GM18502 (cell line): ENCODE results near the gene LRRC23.

Experiments used
- ATAC-seq: cut with Tn5 transposase; IDR thresholded peaks from one replicate; pipeline ENCODE4 v1.9.1; 2021; ENCODE audit warnings: mild to moderate bottlenecking; ENCODE audit not compliant: unreplicated experiment, poor library complexity

The LRRC23 gene

DNA sequence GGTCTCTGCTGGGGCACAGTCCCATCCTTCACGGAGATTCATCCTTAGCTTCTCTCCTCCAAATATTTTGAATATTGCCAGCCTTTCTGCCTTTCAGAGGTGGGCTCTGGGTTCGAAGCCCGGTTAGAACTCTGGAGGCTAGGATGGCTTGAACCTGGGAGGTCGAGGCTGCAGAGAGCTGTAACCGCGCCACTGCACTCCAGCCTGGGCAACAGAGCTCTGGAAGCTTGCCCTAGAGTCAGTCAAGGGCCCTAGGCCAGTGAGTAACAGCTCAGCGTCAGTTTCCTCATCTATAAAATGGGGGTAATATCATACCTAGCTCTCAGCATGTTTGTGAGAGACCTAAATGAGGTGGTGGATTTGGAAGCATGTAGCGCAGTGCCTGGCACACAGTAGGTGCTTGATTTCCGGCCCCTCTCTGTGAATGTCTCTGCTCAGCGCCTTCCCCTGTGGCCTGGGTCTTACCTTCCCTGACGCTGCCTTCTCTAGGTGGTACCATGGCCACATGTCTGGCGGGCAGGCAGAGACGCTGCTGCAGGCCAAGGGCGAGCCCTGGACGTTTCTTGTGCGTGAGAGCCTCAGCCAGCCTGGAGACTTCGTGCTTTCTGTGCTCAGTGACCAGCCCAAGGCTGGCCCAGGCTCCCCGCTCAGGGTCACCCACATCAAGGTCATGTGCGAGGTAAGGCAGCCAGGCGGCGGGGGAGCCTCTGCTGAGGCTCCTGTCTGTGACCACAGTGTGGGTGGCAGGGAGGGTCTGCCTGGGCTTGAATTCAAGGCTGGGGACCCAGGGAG is 49.9 kb downstream of the LRRC23 start:
- no peak for ATAC-seq

DNA sequence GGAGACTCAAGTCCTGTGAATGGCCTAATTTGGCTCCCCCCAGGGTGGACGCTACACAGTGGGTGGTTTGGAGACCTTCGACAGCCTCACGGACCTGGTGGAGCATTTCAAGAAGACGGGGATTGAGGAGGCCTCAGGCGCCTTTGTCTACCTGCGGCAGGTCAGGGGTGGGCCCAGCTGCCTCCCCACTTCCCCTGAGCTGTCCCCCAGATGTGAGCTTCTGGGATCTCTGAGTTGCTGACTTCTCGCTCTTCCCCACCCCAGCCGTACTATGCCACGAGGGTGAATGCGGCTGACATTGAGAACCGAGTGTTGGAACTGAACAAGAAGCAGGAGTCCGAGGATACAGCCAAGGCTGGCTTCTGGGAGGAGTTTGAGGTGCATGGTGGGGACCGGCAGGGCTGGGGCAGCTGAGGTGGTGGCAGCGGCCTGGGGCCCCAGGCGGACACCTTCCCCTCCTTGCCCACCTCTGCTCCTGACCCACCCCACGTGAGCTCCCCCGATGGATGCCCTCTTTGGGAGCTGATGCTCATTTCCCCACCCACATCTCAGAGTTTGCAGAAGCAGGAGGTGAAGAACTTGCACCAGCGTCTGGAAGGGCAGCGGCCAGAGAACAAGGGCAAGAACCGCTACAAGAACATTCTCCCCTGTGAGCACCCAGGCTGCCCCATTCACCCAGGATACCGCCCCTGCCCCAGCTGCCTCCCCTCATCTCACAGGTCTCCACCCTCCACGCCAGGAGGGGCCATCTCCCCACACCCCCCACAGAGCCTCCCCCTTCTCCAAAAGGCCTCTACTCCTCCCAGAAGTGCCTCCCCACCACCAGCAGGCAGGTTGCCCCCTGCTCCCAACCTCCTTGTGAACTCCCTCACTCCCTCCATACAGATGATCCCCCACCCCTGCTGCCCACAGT is 50.7 kb downstream of the LRRC23 start:
- no peak for ATAC-seq

DNA sequence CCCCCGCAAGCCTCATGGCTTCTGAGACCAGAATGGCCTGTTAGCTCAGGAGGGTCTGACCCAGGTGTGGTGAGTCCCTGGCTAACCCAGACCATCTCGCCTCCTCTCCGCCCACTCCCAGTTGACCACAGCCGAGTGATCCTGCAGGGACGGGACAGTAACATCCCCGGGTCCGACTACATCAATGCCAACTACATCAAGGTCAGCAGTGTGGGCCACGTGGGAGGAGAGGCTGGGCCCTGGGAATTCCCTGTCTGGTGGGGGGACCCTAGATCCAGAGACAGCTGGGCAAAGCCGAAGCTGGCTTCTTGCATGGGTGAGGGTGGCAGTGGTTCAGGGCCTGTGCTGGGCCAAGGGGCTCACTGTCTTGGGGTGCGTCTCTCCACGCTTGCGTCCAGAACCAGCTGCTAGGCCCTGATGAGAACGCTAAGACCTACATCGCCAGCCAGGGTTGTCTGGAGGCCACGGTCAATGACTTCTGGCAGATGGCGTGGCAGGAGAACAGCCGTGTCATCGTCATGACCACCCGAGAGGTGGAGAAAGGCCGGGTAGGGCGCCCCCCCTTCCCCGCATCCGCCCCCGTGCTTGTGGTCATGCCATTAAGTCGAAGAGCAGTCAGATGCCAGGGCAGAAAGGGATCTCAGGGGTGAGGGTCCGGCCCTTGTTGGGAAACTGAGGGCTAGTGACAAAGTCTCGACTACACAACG is 51.6 kb downstream of the LRRC23 start:
- no peak for ATAC-seq

DNA sequence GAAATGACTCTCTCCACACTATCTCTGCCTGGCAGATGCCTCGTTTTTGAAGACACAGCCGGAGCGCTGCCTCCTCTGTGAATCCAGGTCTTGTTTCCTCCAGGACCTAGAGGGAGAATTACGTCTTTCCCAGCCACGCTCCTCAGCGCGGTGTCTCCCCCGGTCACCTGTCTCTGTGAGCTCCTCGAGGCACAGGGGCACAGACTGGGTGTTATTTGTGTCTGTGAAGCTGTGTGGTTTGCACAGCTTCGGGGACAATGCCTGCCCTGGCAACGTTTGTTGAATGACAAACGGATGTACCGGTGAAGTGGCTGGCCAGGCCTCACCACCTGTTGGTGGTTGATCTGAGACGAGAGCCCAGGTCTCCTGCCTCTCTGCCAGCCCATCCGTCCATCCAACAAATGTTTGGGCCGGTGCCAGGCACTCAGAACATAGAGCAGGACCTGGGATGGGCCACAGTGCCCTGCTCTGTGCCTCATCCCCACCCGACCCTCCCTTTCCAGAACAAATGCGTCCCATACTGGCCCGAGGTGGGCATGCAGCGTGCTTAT is 52.6 kb downstream of the LRRC23 start:
- no peak for ATAC-seq

DNA sequence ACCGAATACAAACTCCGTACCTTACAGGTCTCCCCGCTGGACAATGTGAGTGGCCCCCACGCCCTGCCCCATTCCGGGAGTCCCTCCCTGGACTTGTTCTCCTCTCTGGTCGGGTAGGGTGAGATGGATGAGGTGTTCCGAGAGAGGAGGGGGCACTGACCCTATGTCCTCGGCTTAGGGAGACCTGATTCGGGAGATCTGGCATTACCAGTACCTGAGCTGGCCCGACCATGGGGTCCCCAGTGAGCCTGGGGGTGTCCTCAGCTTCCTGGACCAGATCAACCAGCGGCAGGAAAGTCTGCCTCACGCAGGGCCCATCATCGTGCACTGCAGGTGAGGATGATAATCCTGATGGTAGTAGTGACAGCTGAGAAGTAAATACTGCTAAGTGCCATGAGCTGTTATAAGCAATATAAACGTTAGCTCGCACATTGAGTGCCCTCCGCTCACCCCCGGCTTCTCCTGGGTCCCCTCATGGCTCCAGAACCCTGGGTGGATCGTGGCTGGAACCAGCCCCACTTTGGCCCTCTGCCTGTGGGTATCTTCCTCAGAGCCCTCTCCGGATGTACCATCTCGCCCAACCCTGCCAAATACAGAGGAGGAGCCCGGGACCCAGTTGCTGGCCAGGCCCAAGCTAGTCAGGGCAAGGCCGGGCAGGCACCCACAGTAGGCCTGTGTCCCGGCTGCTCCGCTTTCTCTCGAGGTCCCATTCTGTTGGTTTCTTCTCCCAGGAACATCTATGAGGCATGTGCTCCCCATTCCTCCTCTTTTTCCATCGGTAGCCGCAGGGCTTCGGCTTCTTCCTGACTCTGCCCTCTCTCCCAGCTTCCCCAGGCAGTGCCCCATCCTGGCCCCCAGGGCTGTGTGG is 53.4 kb downstream of the LRRC23 start:
- ATAC-seq, result no peak

DNA sequence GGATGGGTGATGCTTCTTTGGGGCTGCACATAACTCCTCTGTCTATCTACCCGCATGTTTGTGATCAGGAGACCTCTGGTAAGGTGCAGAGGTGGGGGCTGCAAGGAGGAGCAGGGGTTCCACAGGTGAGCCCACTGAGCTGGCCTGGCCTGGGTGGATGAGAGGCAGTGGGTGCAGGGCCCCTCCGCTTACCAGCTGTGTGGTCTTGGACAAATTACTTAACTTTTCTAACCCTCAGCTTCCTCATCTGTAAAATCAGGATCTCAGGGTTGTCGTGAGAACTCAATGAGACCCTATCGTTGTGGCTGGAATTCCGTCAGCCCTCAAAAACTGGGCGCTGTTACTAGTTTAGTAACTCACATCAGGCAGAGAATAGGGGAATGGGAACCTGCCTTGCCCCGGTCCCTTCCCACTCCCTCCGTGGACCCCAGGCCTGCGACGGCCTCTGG is 54.0 kb downstream of the LRRC23 start:
- ATAC-seq, result no peak

DNA sequence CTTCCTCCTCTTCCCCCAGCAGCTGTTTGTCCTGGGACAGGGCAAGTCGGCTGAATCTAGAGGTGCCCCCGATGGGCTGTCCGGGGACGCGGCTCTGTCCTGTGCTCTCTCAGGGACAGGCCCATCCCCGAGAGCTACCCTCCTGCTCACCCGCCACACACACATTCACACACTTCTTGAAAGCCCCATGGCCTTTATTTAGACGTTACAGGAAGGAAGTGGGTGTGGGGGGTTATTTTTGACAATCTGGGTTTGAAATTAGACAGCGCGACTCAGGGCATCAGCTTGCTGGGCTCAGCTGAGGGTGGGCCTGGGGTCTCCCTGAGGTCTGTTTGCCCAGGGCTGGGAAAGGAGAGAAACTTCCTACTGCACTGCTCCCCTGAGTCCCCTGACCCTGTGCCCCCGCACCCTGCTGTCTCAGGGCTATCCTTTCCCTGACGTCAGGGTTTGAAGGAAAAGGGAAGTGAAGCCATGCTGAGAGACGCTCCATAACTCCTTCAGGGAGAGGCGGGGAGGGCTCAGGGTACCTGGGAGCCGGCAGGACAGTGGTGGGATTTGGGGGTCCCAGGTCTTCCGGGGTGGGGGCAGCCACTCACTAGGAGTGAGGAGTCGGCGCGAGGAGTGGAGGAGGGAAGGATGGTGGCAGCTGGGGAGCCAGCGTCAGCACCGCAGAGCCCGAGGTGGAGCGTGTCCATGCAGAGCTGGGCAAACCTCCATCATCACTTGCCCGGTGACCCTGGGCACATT is 54.6 kb downstream of the LRRC23 start:
- ATAC-seq, result peak; percentile 49

DNA sequence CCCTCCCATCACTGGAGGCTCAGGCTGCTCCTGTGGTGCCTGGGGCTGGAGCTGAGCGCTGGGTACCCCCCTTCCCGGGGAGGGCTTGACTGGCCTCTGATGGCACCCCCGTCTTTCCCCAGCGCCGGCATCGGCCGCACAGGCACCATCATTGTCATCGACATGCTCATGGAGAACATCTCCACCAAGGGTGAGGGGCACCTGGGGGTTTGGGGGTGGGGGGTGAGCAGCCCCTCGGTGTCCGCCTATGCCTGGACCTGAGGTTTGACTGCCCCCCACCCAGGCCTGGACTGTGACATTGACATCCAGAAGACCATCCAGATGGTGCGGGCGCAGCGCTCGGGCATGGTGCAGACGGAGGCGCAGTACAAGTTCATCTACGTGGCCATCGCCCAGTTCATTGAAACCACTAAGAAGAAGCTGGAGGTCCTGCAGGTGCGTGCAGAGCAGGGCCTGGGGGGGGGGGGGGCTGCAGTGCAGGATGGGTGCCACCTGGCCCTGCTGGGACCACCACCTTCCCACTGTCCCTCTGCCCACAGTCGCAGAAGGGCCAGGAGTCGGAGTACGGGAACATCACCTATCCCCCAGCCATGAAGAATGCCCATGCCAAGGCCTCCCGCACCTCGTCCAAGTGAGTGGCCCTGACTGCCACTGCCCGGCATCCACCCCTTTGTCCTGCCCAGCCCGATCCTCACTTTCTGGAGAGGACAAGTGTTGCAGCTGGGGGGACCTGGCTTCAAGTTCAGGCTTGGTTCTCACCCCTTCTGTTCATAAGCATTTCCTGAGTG is 55.4 kb downstream of the LRRC23 start:
- no peak for ATAC-seq

DNA sequence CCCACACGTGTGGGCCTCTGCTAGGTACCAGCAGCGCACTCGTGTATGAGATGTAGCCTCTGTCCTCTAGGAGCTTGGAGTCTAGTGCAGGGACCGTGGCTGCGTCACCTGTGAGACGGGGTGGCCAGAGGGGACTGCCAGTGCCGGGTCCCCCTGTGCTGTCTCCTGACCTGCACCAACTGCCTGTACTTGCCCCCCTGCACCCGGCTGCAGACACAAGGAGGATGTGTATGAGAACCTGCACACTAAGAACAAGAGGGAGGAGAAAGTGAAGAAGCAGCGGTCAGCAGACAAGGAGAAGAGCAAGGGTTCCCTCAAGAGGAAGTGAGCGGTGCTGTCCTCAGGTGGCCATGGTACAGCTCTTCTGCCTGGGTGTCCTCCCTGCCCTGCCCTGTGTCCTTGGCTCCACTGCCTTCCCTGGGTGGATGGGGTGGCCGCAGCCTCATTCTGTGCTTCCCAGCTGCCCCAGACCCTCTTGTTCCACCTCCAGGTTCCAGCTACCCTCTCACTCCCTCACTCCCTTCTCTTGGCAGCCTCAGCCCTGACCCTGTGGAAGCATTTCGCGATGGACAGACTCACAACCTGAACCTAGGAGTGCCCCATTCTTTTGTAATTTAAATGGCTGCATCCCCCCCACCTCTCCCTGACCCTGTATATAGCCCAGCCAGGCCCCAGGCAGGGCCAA is 56.1 kb downstream of the LRRC23 start:
- no peak for ATAC-seq

DNA sequence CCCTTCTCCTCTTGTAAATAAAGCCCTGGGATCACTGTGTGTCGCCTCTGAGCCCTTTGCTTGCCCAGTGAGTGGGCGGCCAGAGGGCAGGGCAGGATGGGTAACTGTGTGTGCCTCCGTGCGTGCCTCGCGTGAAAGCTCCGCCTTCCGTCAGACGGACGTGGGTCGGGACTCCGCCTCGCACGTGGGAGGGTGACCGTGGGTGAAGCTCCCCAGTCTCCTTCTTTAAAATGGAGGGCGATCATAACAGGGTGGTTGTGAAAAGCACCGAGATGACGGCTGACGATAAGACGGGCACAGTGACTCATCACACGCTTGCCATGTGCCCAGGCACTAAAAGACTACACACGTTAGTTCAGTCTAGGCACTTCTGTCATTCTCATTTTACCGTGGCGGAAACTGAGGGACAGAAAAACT is 56.7 kb downstream of the LRRC23 start:
- ATAC-seq, result peak; percentile 23

DNA sequence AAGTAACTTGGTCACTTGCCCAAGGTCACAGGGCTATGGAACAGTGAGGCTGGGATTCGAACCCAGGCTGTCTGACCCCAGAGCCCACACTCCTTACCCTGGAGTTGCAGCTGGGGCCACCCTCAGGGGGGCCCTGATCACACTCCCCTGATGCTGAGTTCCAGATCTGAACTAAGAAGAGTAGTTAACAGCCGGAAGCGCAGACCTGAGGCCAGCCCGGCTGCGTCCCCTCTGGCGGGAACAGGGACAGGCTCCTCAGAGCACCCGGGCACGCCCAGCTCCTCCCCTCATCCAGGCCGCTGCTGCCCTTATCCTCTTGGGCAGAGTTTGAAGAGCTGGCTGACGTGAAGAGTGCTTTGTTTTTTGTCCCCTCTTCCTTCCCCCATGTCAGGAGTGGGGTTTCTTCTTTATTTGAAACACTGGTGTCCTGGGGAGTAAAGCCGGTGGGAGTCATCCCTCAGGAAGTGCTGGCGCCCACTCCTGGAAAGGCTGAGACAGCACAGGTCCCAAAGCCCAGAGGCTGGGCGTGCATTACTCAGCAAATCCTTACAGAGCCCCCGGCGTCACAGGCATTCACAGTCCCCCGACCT is 57.2 kb downstream of the LRRC23 start:
- peak; percentile 23 for ATAC-seq

DNA sequence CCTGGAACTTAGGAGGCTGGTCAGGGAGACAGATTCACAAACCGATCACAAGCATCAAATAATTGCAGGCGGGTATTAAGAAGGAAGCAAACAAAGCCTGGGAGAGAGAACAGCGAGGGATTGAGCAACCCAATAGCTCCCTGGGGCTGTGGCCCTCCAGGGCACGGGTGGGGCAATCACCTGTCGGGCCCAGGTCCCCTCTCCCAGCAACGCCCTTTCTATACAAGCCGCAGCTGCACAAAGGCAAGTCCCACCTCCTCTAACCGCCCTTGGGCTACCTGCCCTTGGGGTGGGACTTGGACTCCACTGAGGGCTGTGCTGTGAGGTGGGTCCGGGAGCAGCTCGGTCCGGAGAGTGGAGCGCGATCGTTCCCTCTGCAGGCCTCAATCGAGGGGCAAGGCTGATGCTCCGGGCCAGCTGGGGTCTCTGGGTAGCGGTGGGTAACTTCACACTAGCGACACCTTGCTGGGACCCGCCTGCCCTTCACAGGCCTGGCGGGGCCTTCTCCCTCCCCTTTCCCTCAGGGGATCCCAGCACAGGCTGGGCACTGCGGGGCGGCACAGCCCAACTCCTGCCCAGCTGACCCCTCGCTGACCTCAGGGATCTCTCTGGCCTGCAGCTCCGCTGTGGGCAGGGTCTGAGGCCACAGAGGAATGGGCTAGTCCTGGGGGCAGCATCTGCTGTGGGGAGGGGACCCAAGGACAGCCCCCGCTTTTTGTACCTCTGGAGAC is 57.8 kb downstream of the LRRC23 start:
- ATAC-seq, result no peak

DNA sequence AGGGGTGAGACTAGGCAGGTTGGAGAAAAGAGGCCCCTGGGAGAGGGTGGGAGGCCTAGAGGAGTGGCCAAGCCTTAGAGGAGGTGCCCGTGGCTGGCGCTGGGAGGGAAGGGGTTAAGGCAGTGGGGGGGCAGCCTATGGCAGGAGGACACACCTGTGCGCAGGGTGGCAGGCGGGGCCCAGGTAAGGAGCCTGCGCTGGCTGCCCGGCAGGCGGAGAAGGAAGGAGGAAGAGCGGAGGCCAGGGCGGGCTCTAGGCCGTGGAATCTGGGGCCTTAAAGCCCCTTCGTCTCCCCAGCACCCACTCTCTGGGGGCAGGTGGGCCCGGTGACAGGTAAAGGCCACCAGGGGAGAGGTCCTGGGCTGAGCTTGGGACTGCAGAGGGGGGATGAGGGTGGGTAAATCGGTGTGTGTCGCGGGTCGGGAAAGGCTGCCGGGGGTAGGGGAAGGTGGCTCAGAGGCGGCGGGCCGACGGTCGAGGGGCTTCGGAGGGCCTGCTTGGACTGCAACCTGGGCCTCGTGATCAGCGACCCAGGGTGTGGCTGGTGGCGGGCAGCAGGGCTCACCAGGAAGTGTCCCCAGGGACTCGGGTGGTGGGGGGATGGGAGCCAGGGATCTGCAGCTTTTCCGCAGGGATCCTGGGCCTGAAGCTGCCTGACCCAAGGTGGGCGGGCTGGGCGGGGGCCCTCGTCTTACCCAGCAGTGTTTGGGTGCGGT is 58.6 kb downstream of the LRRC23 start:
- no peak for ATAC-seq
